GM18870 (cell line): ENCODE data around the gene PRCD.

Experiments used
- ATAC-seq: cut with Tn5 transposase; IDR thresholded peaks from one replicate; pipeline ENCODE4 v1.9.1; 2021; ENCODE audit warnings: moderate library complexity; ENCODE audit not compliant: unreplicated experiment

Gene PRCD, protein sequence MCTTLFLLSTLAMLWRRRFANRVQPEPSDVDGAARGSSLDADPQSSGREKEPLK

DNA sequence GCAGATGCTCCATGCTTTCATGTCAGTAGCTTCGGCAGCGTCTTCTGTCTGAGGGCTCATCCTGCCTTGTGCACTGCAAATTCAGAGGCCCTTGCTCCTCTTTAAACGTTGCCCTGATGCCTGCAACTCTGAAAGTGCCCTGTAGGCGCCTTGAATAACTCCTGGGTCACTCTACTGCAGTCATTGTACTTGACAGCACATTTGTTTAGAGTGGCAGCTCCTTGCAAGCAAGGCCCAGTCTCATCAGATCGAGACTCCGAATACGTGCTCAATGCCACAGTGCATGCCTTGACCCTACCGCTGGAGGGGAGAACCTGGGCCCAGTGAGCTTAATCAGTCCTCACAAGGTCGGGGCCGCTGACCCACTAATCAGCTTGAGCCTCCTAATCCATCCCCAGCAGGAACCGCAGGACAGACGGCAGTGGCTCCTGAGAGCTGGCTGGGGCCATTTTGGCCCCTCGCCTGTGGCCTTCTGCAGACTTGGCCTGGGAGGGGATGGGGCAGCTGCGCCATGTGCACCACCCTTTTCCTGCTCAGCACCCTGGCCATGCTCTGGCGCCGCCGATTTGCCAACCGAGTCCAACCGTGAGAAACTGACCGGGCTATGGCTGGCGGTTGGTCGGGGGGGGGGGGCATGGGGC, at the start of gene PRCD:
PRCD (plus strand) TSS at position 414 of the 641 bp plus-strand sequence; CDS start at position 512, 98 bp downstream.
- ATAC-seq = no peak

DNA sequence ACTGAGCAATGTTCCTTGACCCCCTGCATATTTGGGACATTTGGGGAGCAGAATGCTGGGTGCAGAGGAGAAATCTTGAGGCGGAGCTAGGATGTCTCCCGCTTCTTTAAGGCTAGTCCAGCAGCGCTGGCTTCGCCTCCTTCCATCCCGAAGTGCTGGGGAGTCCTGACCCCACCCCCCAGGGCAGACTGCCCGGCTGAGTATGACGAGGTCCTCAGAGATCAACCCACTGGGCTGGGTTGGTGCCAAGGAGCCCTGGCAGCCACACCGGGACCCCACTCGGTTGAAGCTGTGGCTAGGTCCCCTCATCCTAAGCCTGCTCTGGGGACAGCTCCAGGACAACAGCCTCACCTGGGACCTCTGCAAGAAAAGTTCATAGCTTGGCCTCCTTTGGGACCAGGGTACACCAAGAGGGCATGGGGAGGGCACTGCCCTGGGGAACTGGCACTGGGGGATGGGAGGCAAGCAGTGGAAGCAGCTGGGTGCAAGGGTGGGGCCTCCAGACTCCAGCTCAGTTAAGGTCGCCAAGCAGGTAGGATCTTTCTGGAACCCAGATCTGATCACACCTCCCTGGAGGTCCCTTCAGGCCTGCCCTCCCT, 49.6 kb upstream of the PRCD start:
- no peak for ATAC-seq

DNA sequence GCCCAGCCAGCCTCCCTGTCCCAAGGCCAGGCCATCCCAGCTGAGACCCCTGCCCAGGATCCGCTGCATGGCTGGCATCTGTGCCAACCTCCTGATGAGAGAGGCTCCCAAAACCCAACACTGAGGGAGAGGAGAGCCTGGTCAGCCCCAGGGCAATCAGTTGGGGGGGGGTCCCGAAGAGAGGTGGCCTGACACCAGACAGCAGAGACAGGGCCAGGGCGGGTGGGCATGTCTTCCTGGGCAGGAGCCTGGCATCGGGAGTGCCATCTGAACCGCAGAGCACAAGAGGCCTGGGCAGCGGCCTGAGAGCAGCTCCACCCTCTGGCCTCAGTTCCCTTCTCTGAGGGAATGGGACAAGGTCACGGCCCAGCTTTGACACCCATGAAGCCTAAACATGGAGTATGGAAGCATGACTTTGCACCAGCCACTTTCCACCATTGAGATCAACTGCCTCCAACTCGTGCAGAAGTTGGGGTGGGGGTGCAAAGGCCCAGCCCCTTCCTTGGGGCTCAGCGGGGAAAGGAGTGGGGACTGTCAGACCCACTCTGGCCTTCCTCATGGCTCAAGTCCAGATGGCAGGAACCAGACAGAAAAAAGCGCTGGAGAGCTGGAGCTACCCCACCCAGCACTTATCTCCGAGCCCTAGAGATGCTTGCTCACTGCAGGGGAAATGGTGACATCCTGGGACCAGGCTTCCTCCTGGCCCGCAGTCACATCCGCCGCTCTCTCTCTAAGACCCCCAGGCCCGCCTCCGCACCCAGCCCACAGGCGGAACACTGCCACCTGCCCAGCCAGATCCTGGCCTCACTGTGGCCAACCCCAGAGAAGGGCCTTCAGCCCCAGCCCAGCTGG, 48.3 kb upstream of the PRCD start:
- peak; percentile 11 for ATAC-seq

DNA sequence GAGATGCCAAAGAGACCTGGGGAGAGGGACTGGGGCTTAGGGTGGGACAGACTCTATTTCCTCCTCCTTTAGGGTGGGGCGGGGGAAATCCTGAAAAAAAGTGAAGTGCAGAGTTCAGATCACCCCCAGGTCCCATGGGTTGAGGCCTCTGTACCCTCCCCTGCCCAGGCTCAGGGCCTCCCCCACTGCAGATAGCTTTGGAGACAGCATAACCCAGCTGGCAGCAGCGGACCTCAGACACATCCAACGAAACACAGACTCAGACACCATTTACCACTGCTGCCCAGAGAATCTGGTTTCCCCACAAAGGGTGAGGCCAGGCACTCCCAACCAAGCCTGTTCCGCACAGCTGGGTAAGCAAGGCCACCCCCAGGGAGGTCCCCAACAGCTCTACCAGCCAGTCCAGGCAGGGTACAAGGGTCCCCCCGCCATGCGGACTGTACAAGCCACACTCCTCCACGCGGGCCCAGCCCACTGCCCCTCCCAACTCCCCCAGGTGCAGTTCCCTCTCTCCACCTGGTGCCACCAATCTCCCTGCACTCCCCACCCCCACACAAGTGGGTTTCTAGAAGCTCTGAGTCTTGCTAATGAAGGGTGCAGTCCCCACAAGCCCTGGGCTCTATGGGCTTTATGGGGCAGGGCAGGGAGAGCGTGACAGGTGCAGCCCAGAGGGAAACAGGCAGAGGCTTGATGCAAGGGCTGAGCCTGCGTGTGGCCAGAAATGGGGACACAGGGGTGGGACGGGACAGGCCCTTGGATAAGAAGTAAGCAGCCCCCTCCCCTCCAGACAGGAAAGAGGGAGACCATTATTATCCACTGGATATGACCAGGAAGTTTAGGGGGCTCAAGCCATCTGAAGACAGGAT, 47.5 kb upstream of the PRCD start:
- ATAC-seq = peak; percentile 33

DNA sequence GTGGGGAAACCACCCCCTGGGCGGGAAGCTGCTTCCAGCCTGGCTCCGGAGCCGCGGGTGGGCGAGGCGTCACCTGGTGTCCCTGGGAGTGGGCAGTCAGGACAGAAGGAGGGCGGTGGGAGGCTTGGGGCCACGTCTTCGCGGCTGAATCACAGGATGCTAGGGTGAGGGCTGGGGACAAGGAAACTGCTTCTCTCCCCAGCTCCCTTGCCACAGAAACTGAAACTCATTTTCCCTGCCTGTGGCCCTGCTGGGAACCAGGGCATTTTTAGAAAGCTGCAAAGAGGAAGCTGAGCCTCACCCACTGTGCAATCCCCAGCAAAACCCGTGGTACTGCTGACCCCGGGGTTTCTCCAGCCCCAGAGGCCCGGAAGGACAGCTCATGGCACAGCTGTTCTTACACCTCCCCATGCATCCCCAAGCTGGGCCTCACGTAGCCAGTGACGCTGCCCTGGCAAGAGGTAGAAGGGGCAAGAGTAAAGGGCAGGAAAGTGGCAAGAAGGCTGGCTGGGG, 46.8 kb upstream of the PRCD start:
- peak; percentile 33 for ATAC-seq

DNA sequence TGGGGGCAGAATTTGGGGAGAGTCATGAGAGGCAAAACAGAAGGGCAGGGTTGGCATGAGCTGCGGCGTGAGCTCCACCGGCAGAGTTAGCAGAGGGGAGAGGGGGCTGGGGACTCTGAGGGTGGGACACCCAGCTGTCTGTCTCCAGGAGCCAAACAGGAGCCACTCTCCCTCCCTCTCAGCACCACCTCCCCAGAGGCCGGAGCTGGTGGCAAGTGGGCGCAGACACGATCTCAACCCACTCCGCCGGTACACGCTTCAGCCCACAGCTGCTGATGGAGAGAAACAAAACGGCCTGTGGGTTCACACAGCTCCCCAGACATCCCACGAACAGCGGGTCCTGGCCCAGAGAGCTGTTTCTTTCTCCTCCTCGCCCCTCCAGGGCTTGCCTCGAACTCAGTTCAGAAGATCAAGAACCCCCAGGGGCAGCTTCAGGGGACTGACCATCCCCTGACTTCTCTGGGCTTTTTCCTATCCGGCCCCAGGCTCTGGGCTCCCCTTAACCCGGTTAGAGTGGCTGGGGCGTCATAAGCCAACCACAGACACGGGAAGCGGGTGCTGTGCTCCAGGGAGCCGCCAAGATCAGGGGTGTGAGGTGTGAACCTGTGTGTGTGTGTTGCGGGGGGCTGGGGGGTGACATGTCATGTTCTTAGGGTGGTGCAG, 46.2 kb upstream of the PRCD start:
- ATAC-seq = no peak

DNA sequence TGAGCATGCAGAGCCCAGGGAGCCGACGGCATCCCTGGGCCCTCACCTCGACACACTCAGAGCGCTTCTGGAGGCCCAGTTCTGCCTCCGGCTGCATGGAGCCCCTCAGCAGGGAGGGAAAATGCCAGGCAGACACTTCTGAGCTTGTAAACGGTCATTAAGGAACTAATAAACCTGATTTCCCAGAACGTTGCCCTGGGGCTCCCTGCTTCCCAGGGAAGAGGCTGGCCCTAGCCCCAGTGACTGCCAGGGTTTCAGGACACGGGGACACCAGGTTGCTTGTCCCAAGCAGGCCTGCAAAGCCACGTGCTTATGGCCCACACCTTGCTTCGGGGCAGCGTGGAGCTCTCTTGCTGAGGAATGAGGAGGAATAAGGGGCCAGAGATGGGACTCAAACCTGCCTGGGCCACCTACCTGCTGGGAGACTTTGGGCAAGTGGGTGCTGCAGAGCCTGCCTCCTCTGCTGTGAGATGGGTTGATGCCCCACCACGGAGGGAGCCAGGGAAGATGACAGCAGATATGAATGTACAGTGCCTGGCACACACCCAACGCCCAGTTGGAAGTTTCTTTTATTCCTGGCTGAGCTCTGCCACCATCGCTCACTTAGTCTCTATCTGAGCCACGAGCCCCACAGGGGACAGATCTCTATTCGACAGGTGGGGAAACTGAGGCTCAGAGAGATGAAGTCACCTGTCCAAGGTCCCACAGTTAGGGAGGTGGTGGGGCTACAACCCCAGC, 44.0 kb upstream of the PRCD start:
- no peak for ATAC-seq

DNA sequence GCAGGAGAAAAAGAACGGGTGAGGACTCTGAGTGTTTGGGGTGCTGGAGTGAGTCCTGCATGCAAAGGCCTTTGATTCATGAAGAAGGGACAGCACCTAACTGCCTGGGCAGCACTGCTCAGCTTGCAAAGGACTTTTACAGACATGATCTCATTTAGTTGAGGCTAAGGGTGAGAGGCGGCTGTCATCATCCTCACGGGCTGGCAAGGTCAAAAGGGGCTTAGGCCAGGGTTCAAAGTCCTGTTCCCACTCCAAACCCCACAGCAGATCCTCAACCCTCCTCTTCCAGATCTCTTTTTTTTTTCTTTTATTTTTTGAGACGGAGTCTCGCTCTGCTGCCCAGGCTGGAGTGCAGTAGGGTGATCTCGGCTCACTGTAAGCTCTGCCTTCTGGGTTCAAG, 43.4 kb upstream of the PRCD start:
- no peak for ATAC-seq

DNA sequence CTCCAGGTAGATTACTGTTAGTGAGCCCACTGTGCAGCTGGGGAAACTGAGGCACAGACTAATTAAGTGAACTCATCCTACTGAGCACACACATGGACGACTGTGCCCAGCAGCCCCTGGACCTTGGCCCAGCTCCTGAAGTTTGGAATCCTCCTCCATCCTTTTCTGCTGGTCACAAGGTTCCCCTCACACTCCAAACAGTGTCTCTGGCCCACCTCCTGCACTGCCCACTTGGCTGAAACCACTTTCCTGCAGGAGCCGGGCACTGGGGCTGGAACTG, 42.2 kb upstream of the PRCD start:
- no peak for ATAC-seq

DNA sequence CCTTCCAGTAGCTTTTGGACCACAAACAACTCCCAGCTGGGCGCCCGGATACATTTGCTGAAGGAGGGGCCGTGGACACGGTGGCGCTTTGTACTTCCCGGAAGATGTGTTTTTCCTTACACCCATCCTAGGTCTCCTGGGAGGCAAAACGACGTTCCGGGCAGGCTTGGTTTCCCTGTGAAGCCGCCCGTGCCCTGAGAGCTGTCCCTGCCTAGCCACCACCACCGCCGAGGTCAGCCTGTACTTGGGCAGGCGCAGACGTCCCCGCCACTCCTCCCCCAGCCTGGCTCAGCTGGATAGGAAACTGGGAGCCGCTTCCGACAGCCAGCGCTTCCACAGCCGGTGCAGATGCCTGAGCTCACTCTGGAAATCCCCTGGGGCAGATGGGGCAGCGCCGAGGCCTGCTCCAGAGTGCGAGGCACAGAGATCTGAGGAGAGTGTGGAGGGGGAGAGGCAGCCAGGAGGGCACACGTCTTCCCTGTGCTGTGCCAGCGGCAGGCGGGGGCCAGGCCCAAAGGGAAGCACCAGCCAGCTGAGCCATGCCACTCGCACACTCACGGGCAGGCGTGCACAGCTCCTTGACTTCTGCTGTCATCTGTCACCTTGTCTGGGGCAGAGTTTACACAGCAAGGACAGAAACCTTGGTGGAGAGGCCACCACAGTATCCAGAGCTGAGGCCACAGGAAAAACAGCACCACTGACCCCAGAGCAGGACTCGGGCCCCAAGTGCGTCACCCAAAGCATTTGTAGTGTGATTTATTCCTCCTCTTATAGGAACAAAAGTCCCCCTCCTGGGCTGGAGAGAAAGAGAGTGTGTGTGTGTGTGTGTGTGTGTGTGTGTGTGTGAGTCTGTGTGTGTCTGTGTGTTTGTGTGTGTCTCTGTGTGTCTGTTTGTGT, 41.6 kb upstream of the PRCD start:
- ATAC-seq = no peak

DNA sequence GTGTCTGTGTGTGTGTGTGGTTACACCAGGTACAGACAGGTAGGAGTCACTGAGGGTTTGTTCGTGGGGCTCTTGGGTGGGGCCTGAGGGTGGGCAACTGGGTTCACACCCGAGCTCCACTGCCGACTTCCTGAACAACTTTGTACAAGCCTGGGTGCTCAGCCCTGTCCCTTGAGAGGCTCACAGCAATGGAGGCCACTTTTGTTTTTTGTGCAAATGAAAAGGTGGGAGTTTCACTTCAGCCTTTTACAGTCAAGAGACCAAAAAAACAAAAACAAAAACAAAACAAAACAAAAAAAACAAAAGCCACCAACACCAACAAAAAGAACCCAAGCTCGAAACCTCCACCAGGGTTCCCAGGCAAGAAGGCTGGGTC, 41.0 kb upstream of the PRCD start:
- no peak for ATAC-seq

DNA sequence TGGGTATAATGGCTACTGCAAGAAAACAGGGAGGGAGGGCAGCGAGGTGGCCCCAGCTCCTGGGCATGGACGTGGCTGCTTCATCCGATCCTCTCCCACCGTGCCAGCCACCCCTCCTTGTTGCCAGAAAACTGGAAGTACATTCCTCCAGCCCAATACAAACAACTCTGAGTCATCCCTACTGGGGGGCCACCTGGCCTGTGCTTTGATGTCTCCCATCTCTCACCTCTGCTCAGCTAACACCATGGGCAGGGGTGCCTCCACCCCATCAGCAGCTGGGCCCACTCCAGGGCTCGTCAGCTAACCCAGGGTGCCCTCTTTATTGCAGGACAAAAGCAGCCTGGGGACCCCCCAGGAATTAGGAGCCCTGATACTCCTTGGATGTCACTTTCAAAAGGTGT, 40.6 kb upstream of the PRCD start:
- no peak for ATAC-seq

DNA sequence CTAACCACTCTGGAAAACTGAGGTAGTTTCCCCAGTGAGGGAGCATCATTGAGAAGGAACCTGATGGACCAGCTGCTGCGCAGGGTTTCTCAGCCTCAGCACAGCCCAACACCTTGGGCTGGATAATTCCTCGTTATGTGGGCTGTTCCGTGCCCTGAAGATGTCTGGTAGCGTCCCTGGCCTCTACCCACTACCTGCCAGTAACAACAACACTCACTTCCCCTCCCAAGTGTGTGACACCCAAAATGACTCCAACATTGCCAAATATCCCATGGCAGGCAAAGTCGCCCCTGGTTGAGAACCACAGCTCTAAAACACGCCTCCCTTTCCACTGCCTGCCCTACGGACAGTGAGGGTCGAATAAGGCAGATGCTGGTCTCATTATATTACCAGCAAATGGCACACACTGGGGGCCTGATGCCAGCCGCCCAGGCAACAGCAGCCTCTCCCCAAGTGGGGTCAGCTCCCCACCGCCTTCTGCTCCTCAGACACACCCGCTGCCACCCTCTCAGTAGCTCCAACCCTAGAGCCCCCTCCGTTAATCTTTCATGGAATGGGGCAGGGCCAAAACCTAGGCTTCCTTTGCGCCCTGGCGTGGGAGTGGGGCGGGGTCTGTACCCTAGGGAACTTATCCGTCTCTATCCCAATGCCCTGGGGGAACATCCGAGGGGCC, 39.6 kb upstream of the PRCD start:
- no peak for ATAC-seq

DNA sequence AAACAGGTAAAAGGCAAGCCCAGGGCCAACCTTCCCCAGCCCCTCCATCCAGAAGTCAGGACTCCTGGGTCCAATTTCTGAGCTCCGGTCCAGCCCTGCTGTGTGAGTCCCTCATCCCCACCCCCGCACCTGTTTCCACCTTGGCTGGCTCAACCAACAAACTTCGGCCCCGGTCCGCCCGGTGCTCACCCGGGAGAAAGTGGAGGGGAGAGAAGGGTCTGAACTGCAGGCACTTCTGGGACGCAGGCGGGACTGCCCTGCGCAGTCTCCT, 39.2 kb upstream of the PRCD start:
- ATAC-seq = no peak

DNA sequence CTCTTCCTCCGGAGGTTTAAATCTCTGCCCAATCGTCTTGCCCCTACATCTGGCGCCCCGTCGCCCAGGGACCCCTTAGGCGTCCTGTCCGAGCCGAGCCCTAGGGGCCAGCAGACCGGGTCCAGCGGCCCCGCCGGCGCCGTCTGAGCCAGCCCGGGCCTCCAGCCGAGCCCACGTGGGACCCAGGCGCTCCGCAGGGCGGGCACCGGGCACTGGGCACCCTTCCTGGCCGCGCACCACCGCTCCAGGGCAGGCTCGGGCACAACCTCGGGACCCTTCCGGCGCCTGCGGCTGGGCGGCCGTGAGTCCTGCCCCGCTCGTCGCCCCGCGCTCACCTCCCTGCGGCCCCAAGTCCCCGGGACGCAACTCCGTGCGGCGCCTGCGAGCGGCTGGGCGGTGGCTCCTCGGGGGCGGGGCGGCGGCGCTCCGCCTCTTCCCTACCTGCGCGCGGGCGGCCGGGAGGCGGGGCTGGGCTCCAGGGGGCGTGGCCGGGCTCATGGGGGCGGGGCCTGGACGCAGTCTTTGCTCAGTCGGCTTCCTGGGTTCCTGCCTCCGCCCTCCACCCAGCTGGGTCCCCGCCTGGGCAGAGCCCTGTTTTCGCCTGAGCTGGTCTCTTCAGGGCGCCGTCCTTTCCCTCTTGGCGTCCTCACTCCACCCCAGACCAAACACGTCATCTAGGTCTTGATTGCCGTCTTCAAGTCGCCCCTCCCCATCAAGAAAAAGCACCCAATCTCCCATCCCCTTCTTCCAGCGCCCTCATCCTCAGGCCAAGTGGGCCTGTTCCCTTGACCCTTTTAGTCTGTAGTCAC, 38.6 kb upstream of the PRCD start, which contains the start of gene RHBDF2:
RHBDF2 (minus strand) TSS at position 406 of the 809 bp plus-strand sequence. CDS start 19,899 bp downstream, outside the sequence.
- no peak for ATAC-seq

DNA sequence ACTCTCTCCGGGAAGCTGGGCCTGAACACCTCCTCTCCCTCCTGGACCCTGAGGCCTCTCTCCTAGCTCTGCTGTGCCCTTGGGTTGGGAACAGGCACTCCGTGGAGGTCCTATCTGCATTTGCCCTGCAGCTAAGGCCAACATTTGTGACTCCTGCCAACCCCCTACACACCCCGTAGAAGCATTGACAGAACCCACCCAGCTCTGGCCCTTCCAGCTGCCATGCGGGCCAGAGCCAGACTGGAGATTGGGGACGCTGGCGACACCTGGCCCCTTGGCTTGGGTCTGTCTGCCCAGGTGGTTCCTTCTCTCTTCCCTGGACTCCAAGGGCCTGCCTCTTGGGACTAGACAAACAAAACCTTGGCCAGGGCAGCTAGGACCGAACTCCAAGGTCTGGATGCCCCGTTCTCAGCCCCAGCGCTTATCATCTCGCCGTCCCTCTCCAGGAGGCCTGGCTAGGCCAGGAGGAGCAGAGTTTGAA, 38.0 kb upstream of the PRCD start:
- ATAC-seq = no peak
